ENCODE data around the gene CDC42BPG. TPM values are rescaled to one million over a fixed set of nuclear protein-coding genes. Genes with fewer than 3 reads are reported as not detected.

CDC42BPG gene
- total and polyA plus RNA-seq, 9 of the 15 experiments (the other 6 are each of a cell fraction or from before 2014, with no cell fraction given), result 0.04 to 8.8 (median 2.1) TPM

GRCh38 chr11:64870176-64870892 is 25.9 kb upstream of the CDC42BPG start (continued):
- TF ChIP-seq ZNF165 (CRISPR knock-in tag; IDR thresholded peaks at IDR 0.05; ENCODE audit: borderline replicate concordance) (no peak), SOX6 (IDR thresholded peaks at IDR 0.05) (peak; percentile 34; the same call in 1 of the 2 replicates), MAZ (CRISPR knock-in tag; conservative IDR thresholded peaks at IDR 0.05 in 1 of 2, IDR thresholded peaks at IDR 0.05 in 1 of 2) (peak in 1 of 2 experiments; percentile 37; a peak in 1 of 4 replicates), LCOR (CRISPR knock-in tag; IDR thresholded peaks at IDR 0.05) (0 out of 2 replicates have a peak, but pooled peaks have one; percentile 33), ZZZ3 (IDR thresholded peaks at IDR 0.05) (no peak), SNRNP70 (optimal IDR thresholded peaks at IDR 0.05; ENCODE audit: low read depth, low read length) (no peak), ZBTB33 (CRISPR knock-in tag; IDR thresholded peaks at IDR 0.05) (no peak), DPF2 (IDR thresholded peaks at IDR 0.05) (peak; percentile 74; the same call in 1 of the 2 replicates), JUN (IDR thresholded peaks at IDR 0.05; ENCODE audit: borderline replicate concordance, low read depth, low read length) (no peak), JUN (CRISPR knock-in tag; IDR thresholded peaks at IDR 0.05; ENCODE audit: borderline replicate concordance) (0 out of 2 replicates have a peak, but pooled peaks have one; percentile 13), ZNF316 (IDR thresholded peaks at IDR 0.05) (peak; percentile 78), TAL1 (IDR thresholded peaks at IDR 0.05) (peak; percentile 59; the same call in 1 of the 2 replicates), FIP1L1 (IDR thresholded peaks at IDR 0.05; ENCODE audit: low read depth, low read length, poor library complexity, severe bottlenecking) (no peak)
- TF ChIP-seq, protein P1, sequence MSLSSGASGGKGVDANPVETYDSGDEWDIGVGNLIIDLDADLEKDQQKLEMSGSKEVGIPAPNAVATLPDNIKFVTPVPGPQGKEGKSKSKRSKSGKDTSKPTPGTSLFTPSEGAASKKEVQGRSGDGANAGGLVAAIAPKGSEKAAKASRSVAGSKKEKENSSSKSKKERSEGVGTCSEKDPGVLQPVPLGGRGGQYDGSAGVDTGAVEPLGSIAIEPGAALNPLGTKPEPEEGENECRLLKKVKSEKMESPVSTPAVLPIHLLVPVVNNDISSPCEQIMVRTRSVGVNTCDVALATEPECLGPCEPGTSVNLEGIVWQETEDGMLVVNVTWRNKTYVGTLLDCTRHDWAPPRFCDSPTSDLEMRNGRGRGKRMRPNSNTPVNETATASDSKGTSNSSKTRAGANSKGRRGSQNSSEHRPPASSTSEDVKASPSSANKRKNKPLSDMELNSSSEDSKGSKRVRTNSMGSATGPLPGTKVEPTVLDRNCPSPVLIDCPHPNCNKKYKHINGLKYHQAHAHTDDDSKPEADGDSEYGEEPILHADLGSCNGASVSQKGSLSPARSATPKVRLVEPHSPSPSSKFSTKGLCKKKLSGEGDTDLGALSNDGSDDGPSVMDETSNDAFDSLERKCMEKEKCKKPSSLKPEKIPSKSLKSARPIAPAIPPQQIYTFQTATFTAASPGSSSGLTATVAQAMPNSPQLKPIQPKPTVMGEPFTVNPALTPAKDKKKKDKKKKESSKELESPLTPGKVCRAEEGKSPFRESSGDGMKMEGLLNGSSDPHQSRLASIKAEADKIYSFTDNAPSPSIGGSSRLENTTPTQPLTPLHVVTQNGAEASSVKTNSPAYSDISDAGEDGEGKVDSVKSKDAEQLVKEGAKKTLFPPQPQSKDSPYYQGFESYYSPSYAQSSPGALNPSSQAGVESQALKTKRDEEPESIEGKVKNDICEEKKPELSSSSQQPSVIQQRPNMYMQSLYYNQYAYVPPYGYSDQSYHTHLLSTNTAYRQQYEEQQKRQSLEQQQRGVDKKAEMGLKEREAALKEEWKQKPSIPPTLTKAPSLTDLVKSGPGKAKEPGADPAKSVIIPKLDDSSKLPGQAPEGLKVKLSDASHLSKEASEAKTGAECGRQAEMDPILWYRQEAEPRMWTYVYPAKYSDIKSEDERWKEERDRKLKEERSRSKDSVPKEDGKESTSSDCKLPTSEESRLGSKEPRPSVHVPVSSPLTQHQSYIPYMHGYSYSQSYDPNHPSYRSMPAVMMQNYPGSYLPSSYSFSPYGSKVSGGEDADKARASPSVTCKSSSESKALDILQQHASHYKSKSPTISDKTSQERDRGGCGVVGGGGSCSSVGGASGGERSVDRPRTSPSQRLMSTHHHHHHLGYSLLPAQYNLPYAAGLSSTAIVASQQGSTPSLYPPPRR (CRISPR knock-in tag; IDR thresholded peaks at IDR 0.05; ENCODE audit: borderline replicate concordance), result no peak
- TF ChIP-seq, protein P2, sequence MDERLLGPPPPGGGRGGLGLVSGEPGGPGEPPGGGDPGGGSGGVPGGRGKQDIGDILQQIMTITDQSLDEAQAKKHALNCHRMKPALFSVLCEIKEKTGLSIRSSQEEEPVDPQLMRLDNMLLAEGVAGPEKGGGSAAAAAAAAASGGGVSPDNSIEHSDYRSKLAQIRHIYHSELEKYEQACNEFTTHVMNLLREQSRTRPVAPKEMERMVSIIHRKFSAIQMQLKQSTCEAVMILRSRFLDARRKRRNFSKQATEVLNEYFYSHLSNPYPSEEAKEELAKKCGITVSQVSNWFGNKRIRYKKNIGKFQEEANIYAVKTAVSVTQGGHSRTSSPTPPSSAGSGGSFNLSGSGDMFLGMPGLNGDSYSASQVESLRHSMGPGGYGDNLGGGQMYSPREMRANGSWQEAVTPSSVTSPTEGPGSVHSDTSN (CRISPR knock-in tag; IDR thresholded peaks at IDR 0.05; ENCODE audit: low read depth), result no peak
- TF ChIP-seq, protein P2 (tag; conservative IDR thresholded peaks at IDR 0.05; ENCODE audit: low read depth), result peak; percentile 31; the same call in 1 of the 2 replicates
- TF ChIP-seq, protein P3, sequence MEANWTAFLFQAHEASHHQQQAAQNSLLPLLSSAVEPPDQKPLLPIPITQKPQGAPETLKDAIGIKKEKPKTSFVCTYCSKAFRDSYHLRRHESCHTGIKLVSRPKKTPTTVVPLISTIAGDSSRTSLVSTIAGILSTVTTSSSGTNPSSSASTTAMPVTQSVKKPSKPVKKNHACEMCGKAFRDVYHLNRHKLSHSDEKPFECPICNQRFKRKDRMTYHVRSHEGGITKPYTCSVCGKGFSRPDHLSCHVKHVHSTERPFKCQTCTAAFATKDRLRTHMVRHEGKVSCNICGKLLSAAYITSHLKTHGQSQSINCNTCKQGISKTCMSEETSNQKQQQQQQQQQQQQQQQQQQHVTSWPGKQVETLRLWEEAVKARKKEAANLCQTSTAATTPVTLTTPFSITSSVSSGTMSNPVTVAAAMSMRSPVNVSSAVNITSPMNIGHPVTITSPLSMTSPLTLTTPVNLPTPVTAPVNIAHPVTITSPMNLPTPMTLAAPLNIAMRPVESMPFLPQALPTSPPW (CRISPR knock-in tag; IDR thresholded peaks at IDR 0.05), result peak; percentile 67

Data from K562 (cell line).